HG03558 (cell line): ENCODE data around the gene SEC14L3.

ENCODE experiments used
- ATAC-seq: cut with Tn5 transposase; IDR thresholded peaks from one replicate; pipeline ENCODE4 v1.9.1; 2021; ENCODE audit warnings: moderate number of reproducible peaks; ENCODE audit not compliant: unreplicated experiment; ENCODE audit errors: extremely low read depth

The SEC14L3 gene

DNA sequence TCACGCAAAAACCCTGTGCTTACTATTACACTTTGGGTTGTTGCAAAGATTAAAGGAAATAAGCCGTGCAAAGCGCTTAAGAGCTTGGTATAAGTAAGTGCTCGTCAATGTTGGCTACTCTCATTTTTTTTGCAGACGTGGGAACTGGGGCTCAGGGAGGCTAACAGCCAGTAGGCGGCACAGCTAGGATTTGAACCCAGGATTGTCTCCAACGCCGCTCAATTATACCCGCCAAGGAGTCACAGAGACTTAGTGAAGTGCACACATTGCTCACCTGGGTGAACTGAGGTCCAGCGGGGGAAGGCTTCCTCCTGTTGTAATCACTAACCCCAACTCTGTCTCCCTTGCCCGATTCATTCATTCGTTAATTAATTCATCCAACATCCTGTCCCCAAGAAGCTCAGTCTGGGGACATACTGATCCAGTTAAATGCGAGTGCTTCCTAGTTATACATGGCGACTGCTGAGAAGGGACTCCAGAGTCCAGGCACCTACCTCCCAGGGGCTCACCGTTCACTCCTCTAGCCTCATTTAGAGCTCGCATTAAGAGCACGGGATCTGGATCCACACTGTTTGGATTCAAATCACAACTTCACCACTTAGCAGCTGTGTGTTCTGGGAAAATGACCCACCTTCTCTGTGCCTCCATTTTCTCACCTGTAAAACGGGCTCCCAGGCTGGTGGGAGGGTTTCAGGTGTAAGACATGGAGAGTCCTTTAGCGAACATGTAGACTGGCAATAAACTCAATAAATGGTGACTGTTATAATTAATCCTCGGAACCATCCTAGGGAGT is 47.1 kb downstream of the SEC14L3 start:
- ATAC-seq, result no peak

DNA sequence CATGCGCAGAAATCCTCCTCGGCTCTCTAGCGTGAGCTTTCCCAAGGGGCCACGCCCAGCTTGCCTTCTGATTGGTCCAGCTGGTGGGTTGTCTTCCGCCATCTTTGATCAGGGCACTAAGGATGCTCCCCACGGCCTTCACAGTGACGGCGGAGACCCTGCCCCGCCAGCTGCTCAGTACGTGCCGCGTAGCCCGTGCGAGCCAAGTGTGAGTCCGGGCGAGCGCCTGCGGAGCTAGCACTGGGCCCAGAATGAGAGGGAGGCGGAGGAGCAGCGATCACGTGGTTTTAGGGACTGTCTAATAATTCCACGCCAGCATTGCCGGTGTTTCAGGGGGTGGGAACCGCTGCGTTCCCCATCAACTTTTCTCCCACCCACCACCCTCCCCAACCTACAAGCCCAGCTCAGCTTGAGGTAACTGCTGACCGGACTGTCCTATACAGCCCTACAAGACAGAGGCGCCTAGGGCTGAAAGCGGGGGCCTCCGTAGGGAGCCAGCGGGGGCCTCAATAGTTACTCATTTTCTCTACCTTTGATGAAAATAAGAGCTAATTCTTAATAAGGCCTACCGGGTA is 47.8 kb downstream of the SEC14L3 start:
- peak; percentile 61 for ATAC-seq

GRCh38 chr22:30423301-30423958 is 48.4 kb downstream of the SEC14L3 start:
- no peak for ATAC-seq

GRCh38 chr22:30422481-30423300 is 49.1 kb downstream of the SEC14L3 start:
- no peak for ATAC-seq

GRCh38 chr22:30421695-30422480 is 49.9 kb downstream of the SEC14L3 start:
- ATAC-seq, result no peak

GRCh38 chr22:30420347-30421125 is 51.3 kb downstream of the SEC14L3 start:
- ATAC-seq, result no peak

- ATAC-seq, result no peak
Observed at GRCh38 chr22:30416837-30417236, 55.0 kb downstream of the SEC14L3 start.

GRCh38 chr22:30416403-30416802 is 55.4 kb downstream of the SEC14L3 start:
- no peak for ATAC-seq

DNA sequence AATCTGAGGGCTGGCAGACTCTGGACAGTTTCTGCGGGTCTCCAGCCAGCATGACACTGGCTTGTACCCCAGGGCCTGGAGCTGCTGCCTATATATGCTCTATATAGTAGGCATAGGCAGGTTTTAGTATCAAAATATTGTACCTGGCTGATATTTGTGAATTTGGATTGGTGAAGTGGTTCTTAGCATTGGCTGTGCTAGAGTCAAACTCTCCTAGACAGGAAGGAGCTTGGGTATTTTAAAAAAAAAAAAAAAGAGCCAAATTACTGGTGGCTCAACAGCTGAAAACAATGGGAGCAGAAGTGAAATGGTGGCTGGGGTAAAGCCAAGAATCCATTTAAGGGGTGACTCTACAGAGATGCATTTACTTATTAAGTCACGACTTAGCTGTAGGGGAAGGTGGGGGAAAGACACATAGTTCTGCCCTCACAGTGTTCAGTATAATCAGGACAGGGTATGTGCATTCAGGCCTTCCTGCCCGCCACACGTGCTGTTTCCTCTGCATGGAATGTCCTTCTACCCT is 57.2 kb downstream of the SEC14L3 start:
- ATAC-seq, result no peak

GRCh38 chr22:30413745-30414524 is 57.9 kb downstream of the SEC14L3 start:
- no peak for ATAC-seq

DNA sequence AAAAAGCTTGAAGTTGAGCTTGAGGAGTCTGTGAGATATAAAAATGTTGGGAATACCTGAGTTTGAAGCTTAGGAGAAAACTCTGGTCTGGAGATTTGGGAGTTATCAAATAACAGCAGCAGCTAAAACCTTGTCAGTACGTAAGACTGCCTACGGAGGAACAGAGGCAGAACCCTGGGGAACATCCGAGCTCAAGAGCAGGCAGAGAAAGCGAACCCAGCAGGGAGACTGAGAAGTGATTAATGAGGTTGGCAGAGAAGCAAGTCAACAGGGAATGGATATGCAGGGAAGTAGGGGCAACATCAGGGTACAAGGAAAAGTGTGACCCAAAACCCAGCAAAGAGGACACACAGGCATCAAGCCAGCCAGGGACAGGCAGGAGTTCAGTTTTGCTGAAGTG is 58.8 kb downstream of the SEC14L3 start:
- no peak for ATAC-seq

GRCh38 chr22:30411780-30412179 is 60.0 kb downstream of the SEC14L3 start:
- ATAC-seq, result no peak
